OCI-LY3 (cell line): ENCODE data around the gene LCNL1.

Experiments used
- H2AFZ ChIP-seq: fragments of 200-600, 300-600 bp; shearing (Covaris generic); 2 replicates; pipeline ENCODE4 v1.6.0; 2014; ENCODE audit warnings: antibody characterized with exemption, low read depth, low read length
- H3K27ac ChIP-seq: fragments of 200-600, 300-600 bp; sonication (generic); 2 replicates; pipeline ENCODE4 v1.5.1; 2014; ENCODE audit warnings: mild to moderate bottlenecking, low read length, moderate library complexity, mixed read lengths
- H3K27me3 ChIP-seq: fragments of 200-600, 300-600 bp; sonication (generic); 2 replicates; pipeline ENCODE4 v1.6.1; 2014; ENCODE audit warnings: low read depth, low read length, mixed read lengths
- H3K36me3 ChIP-seq: fragments of 200-600, 300-600 bp; sonication (generic); replicated peaks from 2 replicates; pipeline ENCODE3; 2014; ENCODE audit warnings: low read depth, low read length, mixed read lengths
- H3K4me1 ChIP-seq: fragments of 300-600, 200-600 bp; sonication (generic); 2 replicates; pipeline ENCODE4 v1.6.1; 2014; ENCODE audit warnings: low read length, mixed read lengths
- H3K4me2 ChIP-seq: fragments of 200-600, 300-600 bp; sonication (generic); 2 replicates; pipeline ENCODE4 v1.6.1; 2014; ENCODE audit warnings: low read length, mixed read lengths
- H3K4me3 ChIP-seq: fragments of 300-600, 200-600 bp; sonication (generic); 2 replicates; pipeline ENCODE4 v1.5.1; 2014; ENCODE audit warnings: antibody characterized with exemption, mild to moderate bottlenecking, low read length, moderate library complexity
- H3K79me2 ChIP-seq: fragments of 300-600, 200-600 bp; shearing (Covaris generic); 2 replicates; pipeline ENCODE4 v1.6.1; 2014; ENCODE audit warnings: mild to moderate bottlenecking, low read length, mixed read lengths
- H3K9ac ChIP-seq: fragments of 300-600, 200-600 bp; shearing (Covaris generic); 2 replicates; pipeline ENCODE4 v1.6.0; 2014; ENCODE audit warnings: mild to moderate bottlenecking, low read length, moderate library complexity
- H3K9me3 ChIP-seq: fragments of 200-600, 300-600 bp; shearing (Covaris generic); 2 replicates; pipeline ENCODE4 v1.6.1; 2014; ENCODE audit warnings: low read length, mixed read lengths; ENCODE audit not compliant: insufficient read depth
- H4K20me1 ChIP-seq: fragments of 200-600, 300-600 bp; sonication (generic); 2 replicates; pipeline ENCODE4 v1.6.1; 2016; ENCODE audit warnings: low read length, mixed read lengths; ENCODE audit not compliant: insufficient read depth
- CTCF ChIP-seq: fragments of 200-600, 300-600 bp; sonication (generic); IDR thresholded peaks from 2 replicates; pipeline ENCODE4 v1.5.1; 2014; ENCODE audit warnings: antibody characterized with exemption, low read length, low read depth
- EZH2phosphoT487 ChIP-seq: fragments of 200-600 bp; shearing (Covaris generic); IDR thresholded peaks from 2 replicates; pipeline ENCODE4 v1.6.1; 2018; ENCODE audit warnings: antibody characterized with exemption, mixed run types, low read depth

LCNL1 gene

GRCh38 chr9:136971746-136972145 lies 11.0 kb upstream of the LCNL1 start:
- no peaks in the 10 kb centered on the region for H4K20me1 ChIP-seq
- peaks cover 8% of the 10 kb centered on the region; the same call in 1 of the 2 replicates for H3K27me3 ChIP-seq
- TF ChIP-seq CTCF (no peak), EZH2phosphoT487 (no peak)
- H3K9ac ChIP-seq, result no peak overlapping the region
- H3K27ac ChIP-seq, result no peak overlapping the region
- H3K79me2 ChIP-seq, result no peaks in the 10 kb centered on the region
- no peaks in the 10 kb centered on the region for H3K4me1 ChIP-seq
- H3K9me3 ChIP-seq, result no peaks in the 10 kb centered on the region
- no peak overlapping the region for H3K4me3 ChIP-seq
- no peak overlapping the region for H3K4me2 ChIP-seq
- H2AFZ ChIP-seq, result no peak overlapping the region
- no peaks in the 10 kb centered on the region for H3K36me3 ChIP-seq

- Histone ChIP-seq H3K36me3 (no peaks in the 10 kb centered on the region), H3K4me2 (no peak overlapping the region), H2AFZ (no peak overlapping the region), H3K79me2 (no peaks in the 10 kb centered on the region), H3K27ac (no peak overlapping the region), H3K27me3 (peaks cover 8% of the 10 kb centered on the region; the same call in 1 of the 2 replicates), H4K20me1 (no peaks in the 10 kb centered on the region), H3K9ac (no peak overlapping the region), H3K4me3 (no peak overlapping the region), H3K4me1 (no peaks in the 10 kb centered on the region), H3K9me3 (no peaks in the 10 kb centered on the region)
- TF ChIP-seq EZH2phosphoT487, result no peak
- TF ChIP-seq CTCF, result no peak
These were observed 10.5 kb upstream of the LCNL1 start for GRCh38 chr9:136972335-136972734.

GRCh38 chr9:136972743-136973142 lies 10.1 kb upstream of the LCNL1 start:
- no peak for TF ChIP-seq EZH2phosphoT487
- TF ChIP-seq CTCF, result no peak
- no peaks in the 10 kb centered on the region for H3K9me3 ChIP-seq
- no peak overlapping the region for H3K4me3 ChIP-seq
- peaks cover 8% of the 10 kb centered on the region; the same call in 1 of the 2 replicates for H3K27me3 ChIP-seq
- H3K4me2 ChIP-seq, result no peak overlapping the region
- no peak overlapping the region for H3K9ac ChIP-seq
- no peaks in the 10 kb centered on the region for H3K4me1 ChIP-seq
- H3K79me2 ChIP-seq, result no peaks in the 10 kb centered on the region
- no peak overlapping the region for H3K27ac ChIP-seq
- H2AFZ ChIP-seq, result no peak overlapping the region
- H4K20me1 ChIP-seq, result no peaks in the 10 kb centered on the region
- no peaks in the 10 kb centered on the region for H3K36me3 ChIP-seq

GRCh38 chr9:136973618-136974617 lies 8.9 kb upstream of the LCNL1 start:
- H3K27me3 ChIP-seq, result peaks cover 8% of the 10 kb centered on the region; the same call in 1 of the 2 replicates
- H3K4me3 ChIP-seq, result no peak overlapping the region
- TF ChIP-seq EZH2phosphoT487 (no peak), CTCF (no peak)
- no peaks in the 10 kb centered on the region for H4K20me1 ChIP-seq
- no peak overlapping the region for H3K27ac ChIP-seq
- no peak overlapping the region for H3K4me2 ChIP-seq
- no peak overlapping the region for H3K9ac ChIP-seq
- H3K9me3 ChIP-seq, result no peaks in the 10 kb centered on the region
- H3K79me2 ChIP-seq, result no peaks in the 10 kb centered on the region
- H3K36me3 ChIP-seq, result no peaks in the 10 kb centered on the region
- H2AFZ ChIP-seq, result no peak overlapping the region
- no peaks in the 10 kb centered on the region for H3K4me1 ChIP-seq
